ENCODE measurements around the gene KCNC1. TPM values are rescaled to one million over a fixed set of nuclear protein-coding genes. Genes with fewer than 3 reads are reported as not detected.

KCNC1 gene
- total RNA-seq, 1 donor from 2014 or later: not detected

- H3K27me3 Mint-ChIP-seq (ENCODE audit: insufficient read depth): no peaks in the 10 kb centered on the region
- no peak for DNase-seq (ENCODE audit: low spot score)
- H3K4me1 Mint-ChIP-seq (ENCODE audit: low read depth): no peaks in the 10 kb centered on the region
- no peaks in the 10 kb centered on the region for H3K9me3 Mint-ChIP-seq
- intact Hi-C loops (cut with micrococcal nuclease): no loop called here
- no peaks in the 10 kb centered on the region for H3K36me3 Mint-ChIP-seq (ENCODE audit: low read depth)
- no peak overlapping the region for H3K4me3 Mint-ChIP-seq
- H3K27ac Mint-ChIP-seq: no peak overlapping the region
These were observed 72.5 kb downstream of the KCNC1 start for GRCh38 chr11:17807034-17807433.

GRCh38 chr11:17810041-17810440 lies 75.5 kb downstream of the KCNC1 start:
- no peaks in the 10 kb centered on the region for H3K36me3 Mint-ChIP-seq (ENCODE audit: low read depth)
- H3K9me3 Mint-ChIP-seq: no peaks in the 10 kb centered on the region
- H3K27ac Mint-ChIP-seq: no peak overlapping the region
- H3K4me3 Mint-ChIP-seq: no peak overlapping the region
- intact Hi-C loops (cut with micrococcal nuclease): no loop called here
- H3K27me3 Mint-ChIP-seq (ENCODE audit: insufficient read depth): no peaks in the 10 kb centered on the region
- no peak for DNase-seq (ENCODE audit: low spot score)
- no peaks in the 10 kb centered on the region for H3K4me1 Mint-ChIP-seq (ENCODE audit: low read depth)

- Mint-ChIP-seq H3K27ac (no peak overlapping the region), H3K36me3 (ENCODE audit: low read depth) (no peaks in the 10 kb centered on the region), H3K4me3 (no peak overlapping the region), H3K4me1 (ENCODE audit: low read depth) (no peaks in the 10 kb centered on the region), H3K27me3 (ENCODE audit: insufficient read depth) (no peaks in the 10 kb centered on the region), H3K9me3 (no peaks in the 10 kb centered on the region)
- intact Hi-C loops (cut with micrococcal nuclease): no loop called here
- no peak for DNase-seq (ENCODE audit: low spot score)
These were observed 76.2 kb downstream of the KCNC1 start for GRCh38 chr11:17810746-17811145.

- Mint-ChIP-seq H3K4me3 (no peak overlapping the region), H3K27ac (no peak overlapping the region), H3K36me3 (ENCODE audit: low read depth) (no peaks in the 10 kb centered on the region), H3K9me3 (no peaks in the 10 kb centered on the region), H3K27me3 (ENCODE audit: insufficient read depth) (no peaks in the 10 kb centered on the region), H3K4me1 (ENCODE audit: low read depth) (no peaks in the 10 kb centered on the region)
- DNase-seq (ENCODE audit: low spot score): no peak
- intact Hi-C loops (cut with micrococcal nuclease): no loop called here
These were observed 76.8 kb downstream of the KCNC1 start for GRCh38 chr11:17811352-17811751.

- H3K27me3 Mint-ChIP-seq (ENCODE audit: insufficient read depth): no peaks in the 10 kb centered on the region
- H3K4me3 Mint-ChIP-seq: no peak overlapping the region
- H3K36me3 Mint-ChIP-seq (ENCODE audit: low read depth): no peaks in the 10 kb centered on the region
- H3K9me3 Mint-ChIP-seq: no peaks in the 10 kb centered on the region
- intact Hi-C loops (cut with micrococcal nuclease): no loop called here
- no peaks in the 10 kb centered on the region for H3K4me1 Mint-ChIP-seq (ENCODE audit: low read depth)
- no peak for DNase-seq (ENCODE audit: low spot score)
- no peak overlapping the region for H3K27ac Mint-ChIP-seq
These were observed 77.7 kb downstream of the KCNC1 start for GRCh38 chr11:17812091-17812864.

GRCh38 chr11:17812865-17813187 lies 78.2 kb downstream of the KCNC1 start:
- Mint-ChIP-seq H3K4me3 (no peak overlapping the region), H3K9me3 (no peaks in the 10 kb centered on the region), H3K4me1 (ENCODE audit: low read depth) (no peaks in the 10 kb centered on the region), H3K27me3 (ENCODE audit: insufficient read depth) (no peaks in the 10 kb centered on the region), H3K27ac (no peak overlapping the region), H3K36me3 (ENCODE audit: low read depth) (no peaks in the 10 kb centered on the region)
- DNase-seq (ENCODE audit: low spot score): no peak
- intact Hi-C loops (cut with micrococcal nuclease): no loop called here

GRCh38 chr11:17813391-17814059 lies 78.9 kb downstream of the KCNC1 start:
- Mint-ChIP-seq H3K36me3 (ENCODE audit: low read depth) (no peaks in the 10 kb centered on the region), H3K9me3 (no peaks in the 10 kb centered on the region), H3K27ac (no peak overlapping the region), H3K27me3 (ENCODE audit: insufficient read depth) (no peaks in the 10 kb centered on the region), H3K4me1 (ENCODE audit: low read depth) (no peaks in the 10 kb centered on the region), H3K4me3 (no peak overlapping the region)
- no peak for DNase-seq (ENCODE audit: low spot score)
- intact Hi-C loops (cut with micrococcal nuclease): no loop called here

GRCh38 chr11:17814546-17814945 lies 80.0 kb downstream of the KCNC1 start:
- no peaks in the 10 kb centered on the region for H3K9me3 Mint-ChIP-seq

GRCh38 chr11:17816232-17816931 lies 81.8 kb downstream of the KCNC1 start:
- Mint-ChIP-seq H3K36me3 (ENCODE audit: low read depth) (no peaks in the 10 kb centered on the region), H3K27me3 (ENCODE audit: insufficient read depth) (no peaks in the 10 kb centered on the region), H3K9me3 (no peaks in the 10 kb centered on the region), H3K4me3 (no peak overlapping the region), H3K4me1 (ENCODE audit: low read depth) (no peaks in the 10 kb centered on the region), H3K27ac (no peak overlapping the region)
- intact Hi-C loops (cut with micrococcal nuclease): no loop called here
- DNase-seq (ENCODE audit: low spot score): no peak

More at GRCh38 chr11:17814546-17814945, 80.0 kb downstream of the KCNC1 start:
- H3K36me3 Mint-ChIP-seq (ENCODE audit: low read depth): no peaks in the 10 kb centered on the region
- no peak overlapping the region for H3K27ac Mint-ChIP-seq
- no peaks in the 10 kb centered on the region for H3K27me3 Mint-ChIP-seq (ENCODE audit: insufficient read depth)
- no peak overlapping the region for H3K4me3 Mint-ChIP-seq
- DNase-seq (ENCODE audit: low spot score): no peak
- no peaks in the 10 kb centered on the region for H3K4me1 Mint-ChIP-seq (ENCODE audit: low read depth)
- intact Hi-C loops (cut with micrococcal nuclease): no loop called here

GRCh38 chr11:17821648-17822400 lies 87.2 kb downstream of the KCNC1 start:
- H3K9me3 Mint-ChIP-seq: no peaks in the 10 kb centered on the region
- H3K27ac Mint-ChIP-seq: no peak overlapping the region
- H3K36me3 Mint-ChIP-seq (ENCODE audit: low read depth): no peaks in the 10 kb centered on the region
- no peaks in the 10 kb centered on the region for H3K27me3 Mint-ChIP-seq (ENCODE audit: insufficient read depth)
- no peak overlapping the region for H3K4me3 Mint-ChIP-seq
- no peak for DNase-seq (ENCODE audit: low spot score)
- intact Hi-C loops (cut with micrococcal nuclease): no loop called here
- no peaks in the 10 kb centered on the region for H3K4me1 Mint-ChIP-seq (ENCODE audit: low read depth)

GRCh38 chr11:17822401-17822781 lies 87.8 kb downstream of the KCNC1 start:
- H3K9me3 Mint-ChIP-seq: no peaks in the 10 kb centered on the region
- no peak overlapping the region for H3K27ac Mint-ChIP-seq
- H3K4me1 Mint-ChIP-seq (ENCODE audit: low read depth): no peaks in the 10 kb centered on the region
- H3K4me3 Mint-ChIP-seq: no peak overlapping the region
- H3K36me3 Mint-ChIP-seq (ENCODE audit: low read depth): no peaks in the 10 kb centered on the region
- no peak for DNase-seq (ENCODE audit: low spot score)
- intact Hi-C loops (cut with micrococcal nuclease): no loop called here
- H3K27me3 Mint-ChIP-seq (ENCODE audit: insufficient read depth): no peaks in the 10 kb centered on the region

GRCh38 chr11:17827006-17827405 lies 92.4 kb downstream of the KCNC1 start:
- intact Hi-C loops (cut with micrococcal nuclease): no loop called here
- H3K36me3 Mint-ChIP-seq (ENCODE audit: low read depth): no peaks in the 10 kb centered on the region
- no peaks in the 10 kb centered on the region for H3K27me3 Mint-ChIP-seq (ENCODE audit: insufficient read depth)
- H3K4me3 Mint-ChIP-seq: no peak overlapping the region
- no peak overlapping the region for H3K27ac Mint-ChIP-seq
- H3K4me1 Mint-ChIP-seq (ENCODE audit: low read depth): no peaks in the 10 kb centered on the region
- no peak for DNase-seq (ENCODE audit: low spot score)
- no peaks in the 10 kb centered on the region for H3K9me3 Mint-ChIP-seq

GRCh38 chr11:17828311-17828751 lies 93.8 kb downstream of the KCNC1 start:
- intact Hi-C loops (cut with micrococcal nuclease): no loop called here
- Mint-ChIP-seq H3K27ac (no peak overlapping the region), H3K4me3 (no peak overlapping the region), H3K27me3 (ENCODE audit: insufficient read depth) (no peaks in the 10 kb centered on the region), H3K4me1 (ENCODE audit: low read depth) (no peaks in the 10 kb centered on the region), H3K9me3 (no peaks in the 10 kb centered on the region), H3K36me3 (ENCODE audit: low read depth) (no peaks in the 10 kb centered on the region)
- DNase-seq (ENCODE audit: low spot score): no peak
